Measurements from ENCODE around the gene SMYD3. TPM values are rescaled to one million over a fixed set of nuclear protein-coding genes. Genes with fewer than 3 reads are reported as not detected.

SMYD3 gene
- total and polyA plus RNA-seq, 10 donors: 12.5 to 33.1 (median 21.0) TPM

DNA sequence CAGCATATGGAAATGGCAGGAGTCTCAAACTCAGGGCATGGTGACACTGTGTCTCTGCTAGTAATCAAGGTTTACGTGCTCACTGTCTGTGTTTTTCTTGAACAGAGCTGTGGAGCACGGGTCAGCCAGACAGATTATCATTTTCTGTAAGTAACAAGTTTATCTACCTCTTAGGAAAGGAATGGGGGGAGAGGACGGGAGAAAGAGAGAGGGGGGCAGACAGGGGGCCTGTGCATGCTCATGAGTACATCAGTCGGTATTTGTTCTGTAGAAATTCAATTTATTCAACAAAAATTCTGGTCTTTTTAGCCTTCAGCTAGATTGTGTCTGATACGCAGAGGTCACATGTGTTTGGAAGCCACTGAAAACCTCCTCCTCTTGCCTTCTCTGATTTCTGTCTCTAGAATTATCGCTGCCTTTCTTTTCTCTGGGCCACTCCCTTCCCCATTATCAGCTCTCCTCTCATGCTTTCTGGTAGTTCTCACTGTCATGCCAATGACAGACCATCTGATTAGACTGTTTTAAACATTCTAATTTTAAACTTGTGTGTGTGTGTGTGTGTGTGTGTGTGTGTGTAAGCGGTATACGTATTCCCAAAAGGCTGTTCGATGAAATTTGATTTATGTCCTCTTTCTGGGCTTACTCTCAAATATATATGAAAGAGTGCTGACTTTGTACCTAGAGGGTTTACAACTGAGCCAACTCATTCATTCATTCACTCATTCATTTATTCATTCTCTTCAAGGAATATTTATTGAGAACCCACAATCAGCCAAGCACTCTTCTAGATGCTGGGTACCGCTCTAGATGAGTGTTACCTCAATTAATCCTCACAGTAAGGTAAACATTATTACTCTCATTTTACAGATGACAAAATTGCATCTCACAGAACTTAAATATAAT lies 715.4 kb downstream of the SMYD3 start:
- WGBS, 5 donors: 83 to 94% (median 91%) methylated on average over 10 of the region's 10 CpGs
- Histone ChIP-seq H3K27ac (no peak overlapping the region), H3K9me3 (no peaks in the 10 kb centered on the region), H3K36me3 (no peaks in the 10 kb centered on the region), H3K4me1 (no peaks in the 10 kb centered on the region), H3K27me3 (replicated peaks in 1 of 7) (no peaks in the 10 kb centered on the region), H3K4me3 (no peak overlapping the region)
- TF ChIP-seq POLR2AphosphoS5 (IDR thresholded peaks at IDR 0.05): no peak
- TF ChIP-seq, protein P1, sequence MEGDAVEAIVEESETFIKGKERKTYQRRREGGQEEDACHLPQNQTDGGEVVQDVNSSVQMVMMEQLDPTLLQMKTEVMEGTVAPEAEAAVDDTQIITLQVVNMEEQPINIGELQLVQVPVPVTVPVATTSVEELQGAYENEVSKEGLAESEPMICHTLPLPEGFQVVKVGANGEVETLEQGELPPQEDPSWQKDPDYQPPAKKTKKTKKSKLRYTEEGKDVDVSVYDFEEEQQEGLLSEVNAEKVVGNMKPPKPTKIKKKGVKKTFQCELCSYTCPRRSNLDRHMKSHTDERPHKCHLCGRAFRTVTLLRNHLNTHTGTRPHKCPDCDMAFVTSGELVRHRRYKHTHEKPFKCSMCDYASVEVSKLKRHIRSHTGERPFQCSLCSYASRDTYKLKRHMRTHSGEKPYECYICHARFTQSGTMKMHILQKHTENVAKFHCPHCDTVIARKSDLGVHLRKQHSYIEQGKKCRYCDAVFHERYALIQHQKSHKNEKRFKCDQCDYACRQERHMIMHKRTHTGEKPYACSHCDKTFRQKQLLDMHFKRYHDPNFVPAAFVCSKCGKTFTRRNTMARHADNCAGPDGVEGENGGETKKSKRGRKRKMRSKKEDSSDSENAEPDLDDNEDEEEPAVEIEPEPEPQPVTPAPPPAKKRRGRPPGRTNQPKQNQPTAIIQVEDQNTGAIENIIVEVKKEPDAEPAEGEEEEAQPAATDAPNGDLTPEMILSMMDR (IDR thresholded peaks at IDR 0.05 in 8 of 11, conservative IDR thresholded peaks at IDR 0.05 in 3 of 11): no peak
- no peak for TF ChIP-seq POLR2A (IDR thresholded peaks at IDR 0.05)
- DNase-seq: no peak
- intact Hi-C loops (cut with DNase I; ENCODE audit: low total_unique reads): no loop called here

DNA sequence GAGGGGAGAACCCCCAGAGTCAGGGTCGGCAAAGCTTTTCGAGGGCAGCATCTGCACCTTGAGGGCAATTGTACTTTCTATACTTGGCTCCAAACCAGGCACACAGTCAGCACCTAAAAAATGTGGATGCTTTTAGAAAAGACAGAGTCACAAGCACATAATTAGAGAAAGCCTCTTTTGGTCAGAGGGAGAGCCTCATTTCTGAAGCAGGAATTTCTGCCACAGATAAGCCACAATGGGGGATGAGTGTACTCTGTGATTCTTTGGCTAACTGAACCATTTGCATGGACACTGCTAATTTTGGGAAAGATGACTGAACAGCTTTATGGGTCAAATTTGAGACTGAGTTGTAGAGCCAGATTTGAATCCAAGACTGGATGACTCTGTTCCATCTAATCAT lies 716.6 kb downstream of the SMYD3 start:
- intact Hi-C loops (cut with DNase I; ENCODE audit: low total_unique reads): no loop called here
- Histone ChIP-seq H3K9me3 (no peaks in the 10 kb centered on the region), H3K4me1 (no peaks in the 10 kb centered on the region), H3K4me3 (no peak overlapping the region), H3K27ac (no peak overlapping the region), H3K27me3 (replicated peaks in 1 of 7) (no peaks in the 10 kb centered on the region), H3K36me3 (no peaks in the 10 kb centered on the region)
- WGBS, 5 donors: 88 to 96% (median 91%) methylated on average over 2 of the region's 2 CpGs
- no peak for DNase-seq
- no peak for TF ChIP-seq POLR2A (IDR thresholded peaks at IDR 0.05)
- TF ChIP-seq, protein P1 (IDR thresholded peaks at IDR 0.05 in 8 of 11, conservative IDR thresholded peaks at IDR 0.05 in 3 of 11): no peak
- no peak for TF ChIP-seq POLR2AphosphoS5 (IDR thresholded peaks at IDR 0.05)

DNA sequence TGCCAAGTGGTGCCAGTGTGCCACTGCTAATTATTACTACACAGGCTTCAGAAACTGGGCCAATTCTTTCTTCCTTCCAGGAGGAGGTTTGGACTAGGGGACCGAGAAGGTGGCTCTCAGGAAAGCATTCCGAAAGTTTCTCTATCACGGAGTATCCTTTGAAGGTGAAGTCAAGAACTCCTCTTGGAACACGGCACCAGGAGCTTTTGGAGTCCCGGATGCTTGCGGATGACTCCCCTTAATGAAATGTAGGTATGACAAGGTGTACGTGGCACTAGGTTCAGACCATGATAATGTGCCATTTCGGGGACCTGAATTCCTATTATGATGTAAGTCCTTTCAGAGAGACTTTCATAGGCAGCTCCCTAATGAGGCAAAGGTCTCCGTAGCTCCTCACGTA lies 718.2 kb downstream of the SMYD3 start:
- 92 to 98% (median 94%) methylated on average over 10 of the region's 10 CpGs for WGBS, 5 donors
- Histone ChIP-seq H3K4me1 (no peaks in the 10 kb centered on the region), H3K4me3 (no peak overlapping the region), H3K9me3 (no peaks in the 10 kb centered on the region), H3K27ac (no peak overlapping the region), H3K36me3 (no peaks in the 10 kb centered on the region), H3K27me3 (replicated peaks in 1 of 7) (no peaks in the 10 kb centered on the region)
- DNase-seq: no peak
- intact Hi-C loops (cut with DNase I; ENCODE audit: low total_unique reads): no loop called here
- TF ChIP-seq, protein P1 (IDR thresholded peaks at IDR 0.05 in 8 of 11, conservative IDR thresholded peaks at IDR 0.05 in 3 of 11): no peak
- no peak for TF ChIP-seq POLR2AphosphoS5 (IDR thresholded peaks at IDR 0.05)
- no peak for TF ChIP-seq POLR2A (IDR thresholded peaks at IDR 0.05)

DNA sequence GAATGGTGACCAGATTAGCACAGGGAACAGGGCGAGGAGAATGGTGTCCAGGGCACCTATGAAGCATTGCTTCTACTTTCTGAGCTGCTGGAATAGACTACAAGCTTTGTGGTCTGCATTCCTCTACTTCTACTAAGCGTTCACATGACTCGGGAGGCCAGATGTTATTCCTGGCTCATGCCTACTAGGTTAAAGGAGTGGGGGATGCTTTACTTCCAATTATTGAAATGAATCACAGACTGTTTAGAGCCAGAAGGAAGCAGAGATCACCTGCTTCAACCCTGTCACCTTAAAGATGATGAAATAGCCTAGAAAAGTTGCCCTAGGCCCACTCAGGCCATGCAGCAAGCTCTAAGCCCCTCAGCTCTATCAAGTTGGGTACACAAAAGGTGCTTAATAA lies 718.8 kb downstream of the SMYD3 start:
- intact Hi-C loops (cut with DNase I; ENCODE audit: low total_unique reads): no loop called here
- no peaks in the 10 kb centered on the region for H3K36me3 ChIP-seq
- H3K4me3 ChIP-seq: no peak overlapping the region
- TF ChIP-seq, protein P1 (IDR thresholded peaks at IDR 0.05 in 8 of 11, conservative IDR thresholded peaks at IDR 0.05 in 3 of 11): no peak
- TF ChIP-seq POLR2A (IDR thresholded peaks at IDR 0.05): no peak
- no peak for TF ChIP-seq POLR2AphosphoS5 (IDR thresholded peaks at IDR 0.05)
- 81 to 100% (median 95%) methylated on average over 3 of the region's 3 CpGs for WGBS, 5 donors
- no peak overlapping the region for H3K27ac ChIP-seq
- no peak for DNase-seq
- H3K4me1 ChIP-seq: no peaks in the 10 kb centered on the region
- H3K9me3 ChIP-seq: no peaks in the 10 kb centered on the region
- H3K27me3 ChIP-seq (replicated peaks in 1 of 7): no peaks in the 10 kb centered on the region

Measured in spleen (tissue), 11 donors.